ENCODE measurements around the gene DISP3.

DISP3 gene

GRCh38 chr1:11514366-11514765 lies 35.4 kb downstream of the DISP3 start:
- DNase-seq (ENCODE audit: low spot score): no peak

- DNase-seq (ENCODE audit: low spot score): no peak
Observed at GRCh38 chr1:11515368-11516300, 36.7 kb downstream of the DISP3 start.

- no peak for DNase-seq (ENCODE audit: low spot score)
Observed at GRCh38 chr1:11516961-11517635, 38.1 kb downstream of the DISP3 start.

- no peak for DNase-seq (ENCODE audit: low spot score)
Observed at GRCh38 chr1:11518016-11518701, 39.2 kb downstream of the DISP3 start.

- DNase-seq (ENCODE audit: low spot score): no peak
Observed at GRCh38 chr1:11518791-11519628, 40.1 kb downstream of the DISP3 start.

GRCh38 chr1:11519629-11520031 lies 40.7 kb downstream of the DISP3 start:
- no peak for DNase-seq (ENCODE audit: low spot score)

- no peak for DNase-seq (ENCODE audit: low spot score)
Observed at GRCh38 chr1:11520531-11521233, 41.7 kb downstream of the DISP3 start.

- DNase-seq (ENCODE audit: low spot score): no peak
Observed at GRCh38 chr1:11521582-11522399, 42.8 kb downstream of the DISP3 start.

GRCh38 chr1:11522400-11523235 lies 43.7 kb downstream of the DISP3 start:
- no peak for DNase-seq (ENCODE audit: low spot score)

- no peak for DNase-seq (ENCODE audit: low spot score)
Observed at GRCh38 chr1:11523261-11523660, 44.3 kb downstream of the DISP3 start.

GRCh38 chr1:11523746-11524464 lies 45.0 kb downstream of the DISP3 start:
- DNase-seq (ENCODE audit: low spot score): no peak

- no peak for DNase-seq (ENCODE audit: low spot score)
Observed at GRCh38 chr1:11524465-11525150, 45.7 kb downstream of the DISP3 start.

- DNase-seq (ENCODE audit: low spot score): no peak
Observed at GRCh38 chr1:11525151-11525505, 46.2 kb downstream of the DISP3 start.

- DNase-seq (ENCODE audit: low spot score): no peak
Observed at GRCh38 chr1:11525516-11525915, 46.6 kb downstream of the DISP3 start.

- DNase-seq (ENCODE audit: low spot score): no peak
Observed at GRCh38 chr1:11526071-11526895, 47.3 kb downstream of the DISP3 start.

GRCh38 chr1:11527541-11528452 lies 48.8 kb downstream of the DISP3 start:
- DNase-seq (ENCODE audit: low spot score): no peak
